COLO829 (cell line): ENCODE results near the gene FANCL.
"Not testable (repeated sequence)": the region's sequence is repeated elsewhere in the genome, so short reads cannot be mapped to it uniquely, and the experiment has no call there.

Source experiments
- DNase-seq: peaks from one replicate; pipeline ENCODE4 v3.0.0; 2012; ENCODE audit warnings: low spot score

Gene FANCL

GRCh38 chr2:58204195-58204959 lies 36.7 kb downstream of the FANCL start:
- DNase-seq, result no peak

DNA sequence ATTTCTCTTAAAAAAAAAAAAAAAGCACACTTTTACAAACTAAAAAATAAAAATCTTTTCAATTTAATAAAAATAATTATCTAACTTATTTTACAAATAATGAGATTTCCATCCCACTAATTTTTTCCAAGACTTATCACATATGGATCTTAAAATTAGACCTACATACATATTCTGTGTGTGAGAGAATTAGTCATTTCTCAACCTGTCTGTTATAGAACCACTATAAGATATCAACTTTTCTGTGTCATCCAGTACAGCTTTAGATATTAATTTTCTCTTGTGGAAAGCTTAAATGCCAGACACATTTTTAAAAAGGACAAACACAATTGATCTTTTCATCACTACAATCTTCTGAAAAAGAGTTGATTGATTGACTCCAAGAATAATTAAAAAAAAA lies 38.1 kb downstream of the FANCL start:
- DNase-seq, result no peak

DNA sequence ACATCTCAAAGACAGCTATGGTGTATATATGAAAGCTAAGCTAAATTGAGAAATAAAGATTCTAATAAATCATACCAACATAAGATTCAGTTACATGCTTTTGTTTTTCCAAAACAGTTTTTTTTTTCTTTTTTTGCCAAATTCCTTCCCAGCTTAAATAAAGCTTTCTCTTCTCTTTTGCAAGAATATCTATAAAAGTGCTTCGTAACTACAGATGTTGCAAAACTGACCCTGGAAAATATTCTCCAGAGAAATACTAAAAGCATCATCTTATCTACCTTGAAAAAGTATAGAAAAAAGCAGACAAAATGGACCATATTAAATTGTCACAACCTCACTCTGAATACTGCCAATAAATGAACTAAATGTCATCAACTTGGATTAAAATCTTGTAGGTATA lies 38.7 kb downstream of the FANCL start:
- no peak for DNase-seq

GRCh38 chr2:58197894-58198293 lies 43.2 kb downstream of the FANCL start:
- no peak for DNase-seq

GRCh38 chr2:58195662-58196061 lies 45.5 kb downstream of the FANCL start:
- no peak for DNase-seq

- no peak for DNase-seq
Observed at GRCh38 chr2:58194458-58194857, 46.7 kb downstream of the FANCL start.

DNA sequence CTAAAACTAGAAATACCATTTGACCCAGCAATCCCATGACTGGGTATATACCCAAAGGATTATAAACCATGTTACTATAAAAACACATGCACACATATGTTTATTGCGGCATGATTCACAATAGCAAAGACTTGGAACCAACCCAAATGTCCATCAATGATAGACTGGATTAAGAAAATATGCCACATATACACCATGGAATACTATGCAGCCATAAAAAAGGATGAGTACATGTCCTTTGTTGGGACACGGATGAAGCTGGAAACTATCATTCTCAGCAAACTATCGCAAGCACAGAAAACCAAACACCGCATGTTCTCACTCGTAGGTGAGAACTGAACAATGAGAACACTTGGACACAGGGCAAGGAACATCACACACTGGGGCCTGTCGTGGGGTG lies 54.1 kb downstream of the FANCL start:
- DNase-seq, result not testable (repeated sequence)

DNA sequence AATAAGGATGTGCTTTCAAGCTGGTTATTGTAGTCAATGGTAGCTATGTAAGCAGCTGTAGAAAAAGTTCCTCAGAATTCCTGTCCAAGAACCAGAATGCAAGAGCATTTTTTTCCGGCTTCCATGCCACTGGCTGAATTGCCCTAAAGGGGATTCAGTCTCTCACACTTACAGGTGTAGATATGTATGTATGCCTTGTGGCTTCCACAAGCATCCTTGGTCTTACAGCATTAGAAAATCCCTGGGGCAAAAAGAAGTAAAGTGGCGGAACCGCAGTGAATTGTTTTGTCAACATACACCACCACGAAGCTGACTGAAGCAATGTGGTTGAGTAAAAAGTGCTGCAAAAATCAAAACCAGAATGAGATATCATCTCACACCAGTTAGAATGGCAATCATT lies 54.6 kb downstream of the FANCL start:
- no peak for DNase-seq

DNA sequence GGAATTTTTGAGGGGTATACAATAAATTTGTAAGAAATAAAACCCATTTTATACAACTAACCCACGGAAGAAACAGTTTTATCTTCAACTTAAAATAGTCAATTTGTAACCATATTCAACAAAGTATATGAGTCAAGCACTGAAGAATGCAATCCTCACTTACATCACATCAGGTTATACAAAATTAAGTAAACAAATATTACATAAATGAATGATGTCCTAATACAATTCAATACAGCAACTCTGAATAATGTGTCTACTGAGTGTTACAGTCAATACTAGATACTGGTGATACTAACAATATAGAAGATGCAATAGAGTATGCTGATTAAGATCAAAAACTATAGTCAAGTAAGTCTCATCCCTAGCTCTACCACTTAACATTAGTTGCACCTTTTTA lies 58.6 kb downstream of the FANCL start:
- DNase-seq, result no peak

- no peak for DNase-seq
Observed at GRCh38 chr2:58180635-58181034, 60.5 kb downstream of the FANCL start.

DNA sequence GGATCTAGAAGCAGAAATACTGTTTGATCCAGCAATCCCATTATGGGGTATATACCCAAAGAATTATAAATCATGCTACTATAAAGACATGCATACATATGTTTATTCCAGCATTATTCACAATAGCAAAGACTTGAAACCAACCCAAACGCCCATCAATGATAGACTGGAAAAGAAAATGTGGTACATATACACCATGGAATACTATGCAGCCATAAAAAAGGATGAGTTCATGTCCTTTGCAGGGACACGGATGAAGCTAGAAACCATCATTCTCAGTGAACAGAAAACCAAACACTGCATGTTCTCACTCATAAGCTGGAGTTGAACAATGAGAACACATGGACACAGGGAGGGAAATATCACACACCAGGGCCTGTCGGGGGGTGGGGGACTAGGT lies 61.0 kb downstream of the FANCL start:
- DNase-seq, result not testable (repeated sequence)

DNA sequence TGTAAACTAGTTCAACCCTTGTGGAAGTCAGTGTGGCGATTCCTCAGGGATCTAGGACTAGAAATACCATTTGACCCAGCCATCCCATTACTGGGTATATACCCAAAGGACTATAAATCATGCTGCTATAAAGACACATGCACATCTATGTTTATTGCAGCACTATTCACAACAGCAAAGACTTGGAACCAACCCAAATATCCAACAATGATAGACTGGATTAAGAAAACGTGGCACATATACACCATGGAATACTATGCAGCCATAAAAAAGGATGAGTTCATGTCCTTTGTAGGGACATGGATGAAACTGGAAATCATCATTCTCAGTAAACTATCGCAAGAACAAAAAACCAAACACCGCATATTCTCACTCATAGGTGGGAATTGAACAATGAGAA lies 63.9 kb downstream of the FANCL start:
- DNase-seq, result not testable (repeated sequence)

- not testable (repeated sequence) for DNase-seq
Observed at GRCh38 chr2:58171831-58172230, 69.3 kb downstream of the FANCL start.

DNA sequence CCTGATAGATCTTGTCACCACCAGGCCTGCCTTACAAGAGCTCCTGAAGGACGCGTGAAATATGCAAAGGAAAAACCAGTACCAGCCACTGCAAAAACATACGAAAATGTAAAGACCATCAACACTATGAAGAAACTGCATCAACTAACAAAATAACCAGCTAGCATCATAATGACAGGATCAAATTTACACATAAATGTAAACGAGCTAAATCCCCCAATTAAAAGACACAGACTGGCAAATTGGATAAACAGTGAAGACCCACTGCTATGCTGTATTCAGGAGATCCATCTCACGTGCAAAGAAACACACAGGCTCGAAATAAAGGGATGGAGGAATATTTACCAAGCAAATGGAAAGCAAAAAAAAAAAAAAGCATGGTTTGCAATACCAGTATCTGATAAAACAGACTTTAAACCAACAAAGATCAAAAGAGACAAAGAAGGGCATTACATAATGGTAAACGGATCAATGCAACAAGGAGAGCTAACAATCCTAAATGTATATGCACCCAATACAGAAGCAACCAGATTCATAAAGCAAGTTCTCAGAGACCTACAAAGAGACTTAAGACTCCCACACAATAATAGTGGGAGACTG lies 70.7 kb downstream of the FANCL start:
- not testable (repeated sequence) for DNase-seq

DNA sequence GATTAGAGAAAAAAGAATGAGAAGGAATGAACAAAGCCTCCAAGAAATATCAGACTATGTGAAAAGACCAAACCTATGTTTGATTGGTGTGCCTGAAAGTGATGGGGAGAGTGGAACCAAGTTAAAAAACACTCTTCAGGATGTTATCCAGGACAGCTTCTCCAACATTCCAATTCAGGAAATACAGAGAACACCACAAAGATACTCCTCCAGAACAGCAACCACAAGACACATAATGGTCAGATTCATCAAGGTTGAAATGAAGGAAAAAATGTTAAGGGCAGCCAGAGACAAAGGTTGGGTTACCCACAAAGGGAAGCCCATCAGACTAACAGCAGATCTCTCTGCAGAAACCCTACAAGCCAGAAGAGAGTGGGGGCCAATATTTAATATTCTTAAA lies 71.3 kb downstream of the FANCL start:
- not testable (repeated sequence) for DNase-seq

DNA sequence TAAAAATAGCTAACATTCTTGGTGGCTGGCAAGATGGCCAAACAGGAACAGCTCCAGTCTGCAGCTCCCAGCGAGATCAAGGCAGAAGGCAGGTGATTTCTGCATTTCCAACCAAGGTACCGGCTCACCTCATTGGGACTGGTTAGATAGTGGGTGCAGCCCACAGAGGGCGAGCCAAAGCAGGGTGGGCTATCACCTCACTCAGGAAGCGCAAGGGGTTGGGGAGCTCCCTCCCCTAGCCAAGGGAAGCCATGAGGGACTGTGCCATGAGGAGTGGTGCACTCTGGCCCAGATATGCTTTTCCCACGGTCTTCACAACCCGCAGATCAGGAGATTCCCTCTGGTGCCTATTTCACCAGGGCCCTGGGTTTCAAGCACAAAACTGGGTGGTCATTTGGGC lies 73.0 kb downstream of the FANCL start:
- not testable (repeated sequence) for DNase-seq

- DNase-seq, result no peak
Observed at GRCh38 chr2:58163913-58164312, 77.2 kb downstream of the FANCL start.

DNA sequence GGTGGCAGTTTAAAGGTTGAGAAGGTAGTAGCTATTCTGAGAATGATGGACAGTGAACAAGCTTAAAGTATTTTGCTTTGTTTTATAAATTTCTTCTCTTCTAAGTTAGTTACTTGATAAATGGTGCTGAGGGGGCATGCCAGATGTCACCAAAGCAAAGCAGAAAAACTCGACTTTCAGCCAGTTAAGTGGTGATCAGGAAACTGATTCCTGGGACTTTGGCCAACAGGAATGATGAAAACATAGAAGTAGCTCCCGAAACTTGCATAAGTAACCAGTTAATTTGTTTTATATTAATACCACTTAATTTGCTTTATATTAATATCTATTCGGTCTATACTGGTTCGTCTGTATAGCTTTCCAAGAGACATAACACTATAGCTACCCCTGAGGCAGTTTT lies 82.6 kb downstream of the FANCL start:
- DNase-seq, result no peak

GRCh38 chr2:58157754-58158153 lies 83.4 kb downstream of the FANCL start:
- DNase-seq, result no peak

DNA sequence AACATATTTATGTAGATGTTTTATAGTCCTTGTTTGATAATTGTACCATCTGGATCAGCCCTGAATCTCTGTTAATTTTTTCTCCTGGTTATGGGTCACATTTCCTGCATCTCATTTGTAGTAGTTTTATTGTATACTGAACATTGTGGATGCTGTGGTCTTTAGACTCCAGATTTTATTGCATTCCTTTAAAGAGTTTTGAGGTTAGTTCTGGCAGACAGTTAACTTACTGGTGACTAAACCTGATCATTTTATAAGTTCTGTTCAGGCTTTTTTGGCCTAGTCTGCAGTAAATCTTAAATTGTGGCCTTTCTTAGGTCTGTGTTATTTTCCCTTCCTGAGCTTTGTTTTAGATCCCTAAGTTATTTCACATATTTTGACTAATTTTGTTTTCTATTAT lies 84.3 kb downstream of the FANCL start:
- DNase-seq, result no peak

DNA sequence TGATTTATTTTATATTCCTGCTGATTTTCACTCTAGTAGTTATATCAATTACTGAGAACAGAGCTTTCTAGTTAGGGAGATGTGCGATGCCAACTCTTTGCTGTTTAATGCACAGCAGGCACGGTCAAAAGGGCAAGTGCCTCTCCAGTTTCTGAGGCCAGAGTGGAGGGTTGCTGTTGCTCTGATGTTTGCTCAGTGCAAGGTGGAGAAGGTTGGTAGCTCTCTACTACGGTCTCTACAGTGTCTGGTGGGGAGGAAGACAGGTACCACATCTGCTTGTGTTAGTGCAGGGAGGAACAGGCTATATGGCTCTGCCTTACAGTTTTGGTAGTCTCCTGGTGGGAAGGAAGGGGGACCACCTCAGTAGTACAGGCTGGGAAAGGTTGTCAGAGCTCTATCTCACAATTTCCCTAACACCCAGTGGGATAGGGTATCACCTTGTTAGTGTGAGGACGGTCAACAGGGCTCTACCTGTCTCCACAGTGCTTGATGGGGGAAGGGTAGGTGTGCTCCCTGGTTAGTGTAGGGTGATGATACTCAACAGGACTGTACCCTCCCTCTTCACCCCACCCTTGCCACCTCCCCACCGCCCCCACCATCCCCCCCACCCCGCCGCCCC lies 85.9 kb downstream of the FANCL start:
- DNase-seq, result no peak

GRCh38 chr2:58146707-58147106 lies 94.4 kb downstream of the FANCL start:
- DNase-seq, result no peak

- not testable (repeated sequence) for DNase-seq
Observed at GRCh38 chr2:58145769-58146168, 95.4 kb downstream of the FANCL start.
